ENCODE data around the gene RPIA. TPM values are rescaled to one million over a fixed set of nuclear protein-coding genes. Genes with fewer than 3 reads are reported as not detected.
A peak's percentile ranks its signal among the peaks of the same experiment; 100 is the strongest.

Gene RPIA
- total RNA-seq, 1 donor from 2014 or later = 15.0 TPM

DNA sequence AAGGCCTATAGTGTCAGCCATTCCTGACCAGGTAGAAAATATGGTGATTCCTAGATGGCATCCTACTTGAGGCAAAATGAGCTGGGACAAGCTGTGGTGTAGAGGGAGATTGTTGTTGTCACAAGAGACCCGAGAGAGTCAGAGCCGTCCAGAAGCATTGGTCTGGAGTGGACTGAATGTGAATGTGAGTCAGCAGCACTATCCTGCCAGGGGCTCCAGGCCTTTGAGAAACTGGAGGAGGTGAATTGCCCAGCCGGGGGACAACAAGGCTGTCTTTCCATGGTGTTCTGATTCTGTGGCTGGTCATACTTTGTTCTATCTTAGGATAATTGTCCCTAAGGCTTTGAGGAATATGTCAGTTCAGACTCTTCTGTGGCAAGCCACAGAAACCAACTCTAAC is 34.8 kb upstream of the RPIA start:
- Mint-ChIP-seq H3K36me3 (ENCODE audit: unreplicated experiment) (no peaks in the 10 kb centered on the region), H3K9me3 (ENCODE audit: unreplicated experiment) (no peaks in the 10 kb centered on the region), H3K27ac (ENCODE audit: unreplicated experiment) (no peak overlapping the region), H3K4me1 (ENCODE audit: unreplicated experiment) (peaks cover 21% of the 10 kb centered on the region), H3K4me3 (ENCODE audit: unreplicated experiment) (no peak overlapping the region), H3K27me3 (ENCODE audit: unreplicated experiment) (no peaks in the 10 kb centered on the region)
- TF ChIP-seq, protein P1, sequence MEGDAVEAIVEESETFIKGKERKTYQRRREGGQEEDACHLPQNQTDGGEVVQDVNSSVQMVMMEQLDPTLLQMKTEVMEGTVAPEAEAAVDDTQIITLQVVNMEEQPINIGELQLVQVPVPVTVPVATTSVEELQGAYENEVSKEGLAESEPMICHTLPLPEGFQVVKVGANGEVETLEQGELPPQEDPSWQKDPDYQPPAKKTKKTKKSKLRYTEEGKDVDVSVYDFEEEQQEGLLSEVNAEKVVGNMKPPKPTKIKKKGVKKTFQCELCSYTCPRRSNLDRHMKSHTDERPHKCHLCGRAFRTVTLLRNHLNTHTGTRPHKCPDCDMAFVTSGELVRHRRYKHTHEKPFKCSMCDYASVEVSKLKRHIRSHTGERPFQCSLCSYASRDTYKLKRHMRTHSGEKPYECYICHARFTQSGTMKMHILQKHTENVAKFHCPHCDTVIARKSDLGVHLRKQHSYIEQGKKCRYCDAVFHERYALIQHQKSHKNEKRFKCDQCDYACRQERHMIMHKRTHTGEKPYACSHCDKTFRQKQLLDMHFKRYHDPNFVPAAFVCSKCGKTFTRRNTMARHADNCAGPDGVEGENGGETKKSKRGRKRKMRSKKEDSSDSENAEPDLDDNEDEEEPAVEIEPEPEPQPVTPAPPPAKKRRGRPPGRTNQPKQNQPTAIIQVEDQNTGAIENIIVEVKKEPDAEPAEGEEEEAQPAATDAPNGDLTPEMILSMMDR (IDR thresholded peaks at IDR 0.05) = no peak
- no peak for DNase-seq (ENCODE audit: extremely low spot score, unreplicated experiment)

DNA sequence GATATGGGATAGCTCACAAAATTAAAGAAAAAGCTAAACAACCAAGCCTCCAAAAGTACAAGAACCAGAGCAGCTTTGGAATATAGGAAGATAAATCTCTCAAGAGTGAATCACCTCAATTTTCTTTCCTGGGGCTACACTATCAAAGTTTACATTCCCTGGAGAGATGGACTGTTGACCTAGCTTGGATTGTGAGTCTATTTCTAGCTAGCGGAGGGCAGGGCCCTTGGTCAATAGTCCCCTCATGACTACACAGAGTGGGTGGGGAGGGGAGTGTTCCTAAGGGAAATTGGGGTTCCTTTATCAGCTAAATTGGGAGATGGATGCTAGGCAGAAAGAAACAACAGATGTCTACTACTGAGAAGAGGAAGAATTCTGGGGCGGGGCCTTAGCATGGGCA is 34.3 kb upstream of the RPIA start:
- H3K27me3 Mint-ChIP-seq (ENCODE audit: unreplicated experiment) = no peaks in the 10 kb centered on the region
- no peaks in the 10 kb centered on the region for H3K9me3 Mint-ChIP-seq (ENCODE audit: unreplicated experiment)
- TF ChIP-seq, protein P1 (IDR thresholded peaks at IDR 0.05) = no peak
- no peak overlapping the region for H3K27ac Mint-ChIP-seq (ENCODE audit: unreplicated experiment)
- H3K36me3 Mint-ChIP-seq (ENCODE audit: unreplicated experiment) = no peaks in the 10 kb centered on the region
- H3K4me3 Mint-ChIP-seq (ENCODE audit: unreplicated experiment) = no peak overlapping the region
- H3K4me1 Mint-ChIP-seq (ENCODE audit: unreplicated experiment) = peaks cover 21% of the 10 kb centered on the region
- DNase-seq (ENCODE audit: extremely low spot score, unreplicated experiment) = no peak

DNA sequence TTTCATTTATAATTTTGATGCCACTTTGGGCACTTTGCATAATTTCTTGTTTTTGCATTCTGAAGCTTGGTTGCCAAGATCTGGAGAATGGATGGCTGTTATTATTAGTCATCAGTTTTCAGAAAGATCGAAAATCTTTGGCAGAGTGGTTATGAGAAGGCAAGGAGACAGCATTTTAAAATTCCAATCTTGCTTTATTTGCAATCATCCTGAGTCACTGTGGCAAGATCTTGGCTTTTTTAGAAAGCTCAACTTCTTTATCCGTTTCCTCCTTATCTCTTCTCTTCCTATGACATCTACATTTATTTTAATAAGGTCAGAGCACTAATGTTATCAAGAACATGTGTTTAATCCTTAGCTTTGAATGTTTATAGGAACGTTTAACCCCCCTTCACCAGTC is 33.1 kb upstream of the RPIA start:
- TF ChIP-seq, protein P1 (IDR thresholded peaks at IDR 0.05) = no peak
- no peak overlapping the region for H3K4me3 Mint-ChIP-seq (ENCODE audit: unreplicated experiment)
- H3K9me3 Mint-ChIP-seq (ENCODE audit: unreplicated experiment) = no peaks in the 10 kb centered on the region
- no peak for DNase-seq (ENCODE audit: extremely low spot score, unreplicated experiment)
- H3K27ac Mint-ChIP-seq (ENCODE audit: unreplicated experiment) = peak overlapping the region; percentile 7
- H3K27me3 Mint-ChIP-seq (ENCODE audit: unreplicated experiment) = no peaks in the 10 kb centered on the region
- H3K4me1 Mint-ChIP-seq (ENCODE audit: unreplicated experiment) = peaks cover 21% of the 10 kb centered on the region
- H3K36me3 Mint-ChIP-seq (ENCODE audit: unreplicated experiment) = no peaks in the 10 kb centered on the region

DNA sequence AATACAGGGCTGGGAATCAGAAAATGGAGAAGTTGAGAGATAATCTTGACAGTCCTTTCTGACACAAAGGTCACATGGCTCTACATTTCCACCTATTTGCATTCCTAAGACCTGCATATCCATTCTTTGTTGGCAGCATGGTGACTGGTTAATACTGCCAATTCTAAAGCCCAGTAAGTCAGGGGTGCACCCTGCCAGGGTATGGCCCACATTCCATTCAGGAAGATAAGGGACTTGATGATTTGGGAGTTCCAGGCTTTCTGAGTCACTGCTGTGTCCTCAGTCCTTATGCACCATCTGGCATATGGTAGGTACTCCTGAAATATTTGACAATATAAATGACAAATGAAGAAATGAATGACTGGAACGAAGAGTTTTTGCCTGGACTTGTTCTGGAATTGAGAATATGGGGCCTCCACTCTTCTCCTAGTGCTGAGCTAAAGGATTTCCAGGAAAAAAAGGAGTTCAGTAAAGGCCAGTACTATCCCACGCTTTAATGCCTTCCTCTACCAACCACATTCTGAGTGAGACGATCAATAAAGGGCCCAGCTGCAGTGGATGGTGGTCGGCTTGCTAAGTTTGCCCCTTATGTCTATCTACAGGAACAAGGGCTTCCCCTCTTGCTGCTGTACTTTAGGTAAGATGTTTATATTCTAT is 32.5 kb upstream of the RPIA start:
- Mint-ChIP-seq H3K4me3 (ENCODE audit: unreplicated experiment) (peak overlapping the region; percentile 58), H3K36me3 (ENCODE audit: unreplicated experiment) (no peaks in the 10 kb centered on the region), H3K4me1 (ENCODE audit: unreplicated experiment) (peaks cover 21% of the 10 kb centered on the region), H3K27ac (ENCODE audit: unreplicated experiment) (peak overlapping the region; percentile 89), H3K27me3 (ENCODE audit: unreplicated experiment) (peaks cover 2% of the 10 kb centered on the region), H3K9me3 (ENCODE audit: unreplicated experiment) (no peaks in the 10 kb centered on the region)
- TF ChIP-seq, protein P1 (IDR thresholded peaks at IDR 0.05) = no peak
- no peak for DNase-seq (ENCODE audit: extremely low spot score, unreplicated experiment)

DNA sequence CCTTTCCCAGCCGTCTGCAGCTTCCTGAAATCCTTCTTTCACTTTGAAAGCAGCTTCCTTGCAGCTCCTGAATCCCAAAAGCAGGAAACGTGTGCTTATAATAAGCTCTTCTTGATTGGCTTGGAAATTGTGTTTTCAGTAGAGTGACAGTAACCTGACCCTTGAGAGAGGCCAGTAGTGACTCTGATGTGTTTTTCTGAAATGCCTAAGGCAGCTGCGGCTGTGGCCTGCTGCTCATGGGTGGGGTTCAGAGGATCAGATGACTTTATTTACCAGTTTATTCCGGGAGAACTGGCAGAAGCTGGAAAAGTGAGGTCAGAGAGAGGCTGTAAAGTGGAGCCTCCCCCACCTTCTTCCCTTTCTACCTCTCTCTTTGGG is 31.9 kb upstream of the RPIA start:
- H3K4me3 Mint-ChIP-seq (ENCODE audit: unreplicated experiment) = peak overlapping the region; percentile 58
- TF ChIP-seq, protein P1 (IDR thresholded peaks at IDR 0.05) = no peak
- H3K27ac Mint-ChIP-seq (ENCODE audit: unreplicated experiment) = peak overlapping the region; percentile 89
- peaks cover 21% of the 10 kb centered on the region for H3K4me1 Mint-ChIP-seq (ENCODE audit: unreplicated experiment)
- H3K9me3 Mint-ChIP-seq (ENCODE audit: unreplicated experiment) = no peaks in the 10 kb centered on the region
- no peaks in the 10 kb centered on the region for H3K36me3 Mint-ChIP-seq (ENCODE audit: unreplicated experiment)
- DNase-seq (ENCODE audit: extremely low spot score, unreplicated experiment) = no peak
- peaks cover 2% of the 10 kb centered on the region for H3K27me3 Mint-ChIP-seq (ENCODE audit: unreplicated experiment)

All from osteocyte (in vitro differentiated cells).